Stomach (tissue), 9 donors: ENCODE data around the gene ORM1. TPM values are rescaled to one million over a fixed set of nuclear protein-coding genes. Genes with fewer than 3 reads are reported as not detected.
A peak's percentile ranks its signal among the peaks of the same experiment; 100 is the strongest.

Source experiments
- DNase-seq, 2 donors: peaks; one replicate each; pipeline versions ENCODE4 v3.0.0 to v3.0.0-alpha.2; 2013 to 2019
- H3K27ac ChIP-seq, 5 donors: fragments of 200-600 bp in 4 of 5; sonication (generic) in 4 of 5; one replicate each; pipeline ENCODE4 v1.5.1; 2013 to 2019; ENCODE audit warnings: mild to moderate bottlenecking in 1 of 5, moderate library complexity in 1 of 5
- H3K27me3 ChIP-seq, 3 donors: fragments of 200-600 bp; sonication (generic); one replicate each; pipeline ENCODE4 v1.5.1; 2017 to 2019; ENCODE audit warnings: mixed run types in 1 of 3
- H3K36me3 ChIP-seq, 4 donors: fragments of 200-600 bp; sonication (generic); 1 replicate in 3 of 4; 2 replicates in 1 of 4; pipeline ENCODE4 v1.5.1; 2016 to 2019
- H3K4me1 ChIP-seq, 4 donors: fragments of 200-600 bp; sonication (generic); one replicate each; pipeline ENCODE4 v1.5.1; 2016 to 2019
- H3K4me3 ChIP-seq, 4 donors: fragments of 200-600 bp; sonication (generic) in 3 of 4; one replicate each; pipeline ENCODE4 v1.5.1; 2016 to 2019; ENCODE audit warnings: mild to moderate bottlenecking in 1 of 4
- H3K9me3 ChIP-seq, 4 donors: fragments of 200-600 bp; sonication (generic); one replicate each; pipeline ENCODE4 v1.5.1; 2016 to 2019
- CTCF ChIP-seq, 7 experiments: fragments of 450-650 bp in 4 of 7; fragments of 200-600 bp in 3 of 7; sonication (generic) in 3 of 7; IDR thresholded peaks; one replicate each; pipeline ENCODE4 v1.5.1; 2016 to 2019; ENCODE audit warnings: antibody characterized with exemption in 7 of 7, control low read depth in 2 of 7, mild to moderate bottlenecking in 1 of 7
- EP300 ChIP-seq: sonication (generic); formaldehyde crosslinking; IDR thresholded peaks from one replicate; pipeline ENCODE4 v1.6.1; 2017; ENCODE audit warnings: antibody characterized with exemption
- POLR2A ChIP-seq, 4 donors: fragments of 450-650 bp; IDR thresholded peaks; one replicate each; pipeline ENCODE4 v1.6.1; 2016; ENCODE audit warnings: antibody characterized with exemption in 4 of 4, control low read depth in 2 of 4, mild to moderate bottlenecking in 1 of 4, moderate library complexity in 1 of 4
- POLR2AphosphoS5 ChIP-seq, 3 donors: sonication (generic); formaldehyde crosslinking; IDR thresholded peaks; one replicate each; pipeline ENCODE4 v1.6.1; 2016; ENCODE audit warnings: antibody characterized with exemption in 3 of 3
- WGBS, 5 donors: extraction: QIAGEN DNeasy Blood & Tissue Kit in 3 of 5; methylation state at CpG; one replicate each; pipeline versions ENCODE4 v1.1.5 to v1.1.7; 2013 to 2018; 5-methylcytosine and 5-hydroxymethylcytosine counted together
- intact Hi-C: fragments of 100-400 bp; cut with DNase I; formaldehyde crosslinking; loops from one replicate; pipeline ENCODE4 v1.15.1; 2023; ENCODE audit warnings: low total_unique reads
- polyA plus RNA-seq, 3 donors: library from polyadenylated mRNA; stranded (reverse); fragments of 200-250 nt; gene quantifications; one replicate each; pipeline ENCODE4 v1.2.3, GENCODE V29; 2013
- total RNA-seq, 5 donors: library from RNA; depleted of rRNA; stranded (reverse); fragments of >200 nt; gene quantifications; one replicate each; pipeline versions ENCODE4 v1.1.0 to v1.2.3, GENCODE V29; 2014 to 2016
- donor health status: healthy with polysubstance abuse.
- donor health status: Bipolar disorder and iron deficiency.
- donor health status: healthy.

ORM1 gene
- total and polyA plus RNA-seq, 8 donors = 1.6 to 14.8 (median 2.9) TPM; not detected in 3

GRCh38 chr9:114304416-114305188 is 18.3 kb upstream of the ORM1 start:
- peak; percentile 3 to 15 for DNase-seq
- 79 to 90% (median 86%) methylated on average over 10 of the region's 10 CpGs for WGBS, 5 donors
- TF ChIP-seq POLR2A (IDR thresholded peaks at IDR 0.05) = no peak
- Histone ChIP-seq H3K27me3 (no peaks in the 10 kb centered on the region), H3K9me3 (no peaks in the 10 kb centered on the region), H3K4me1 (peaks cover 0 to 8% (median 6%) of the 10 kb centered on the region in 4 donors), H3K27ac (no peak overlapping the region), H3K36me3 (peaks cover 0 to 31% (median 23%) of the 10 kb centered on the region in 4 donors), H3K4me3 (no peak overlapping the region)
- intact Hi-C loops = no loop called here

- Histone ChIP-seq H3K36me3 (peaks cover 0 to 20% (median 15%) of the 10 kb centered on the region in 4 donors), H3K4me1 (peaks cover 0 to 8% (median 6%) of the 10 kb centered on the region in 4 donors), H3K27ac (no peak overlapping the region), H3K4me3 (no peak overlapping the region), H3K27me3 (no peaks in the 10 kb centered on the region), H3K9me3 (no peaks in the 10 kb centered on the region)
- intact Hi-C loops = no loop called here
- WGBS, 5 donors = 83 to 95% (median 91%) methylated on average over 6 of the region's 6 CpGs
- DNase-seq = peak in 1 of 2 donors; percentile 16
- no peak for TF ChIP-seq POLR2A (IDR thresholded peaks at IDR 0.05)
- TF ChIP-seq CTCF (IDR thresholded peaks at IDR 0.05) = no peak
- no peak for TF ChIP-seq EP300
- TF ChIP-seq POLR2AphosphoS5 (IDR thresholded peaks at IDR 0.05) = no peak
Measured at GRCh38 chr9:114307899-114308267, 15.0 kb upstream of the ORM1 start.

GRCh38 chr9:114308361-114308950 is 14.4 kb upstream of the ORM1 start:
- intact Hi-C loops = no loop called here

GRCh38 chr9:114309096-114309495 is 13.8 kb upstream of the ORM1 start:
- Histone ChIP-seq H3K4me3 (no peak overlapping the region), H3K36me3 (peaks cover 0 to 20% (median 15%) of the 10 kb centered on the region in 4 donors), H3K27me3 (no peaks in the 10 kb centered on the region), H3K9me3 (no peaks in the 10 kb centered on the region), H3K4me1 (peaks cover 0 to 8% (median 6%) of the 10 kb centered on the region in 4 donors), H3K27ac (no peak overlapping the region)
- peak in 1 of 2 donors; percentile 7 for DNase-seq
- WGBS, 5 donors = 91 to 97% (median 92%) methylated on average over 8 to 13 of the region's 13 CpGs
- TF ChIP-seq POLR2AphosphoS5 (IDR thresholded peaks at IDR 0.05) = no peak
- TF ChIP-seq EP300 = no peak
- no peak for TF ChIP-seq CTCF (IDR thresholded peaks at IDR 0.05)
- no peak for TF ChIP-seq POLR2A (IDR thresholded peaks at IDR 0.05)
- intact Hi-C loops = no loop called here

More at GRCh38 chr9:114308361-114308950, 14.4 kb upstream of the ORM1 start:
- no peak overlapping the region for H3K27ac ChIP-seq
- H3K4me3 ChIP-seq = no peak overlapping the region
- 87 to 95% (median 95%) methylated on average over 10 to 13 of the region's 13 CpGs for WGBS, 5 donors
- peaks cover 0 to 8% (median 6%) of the 10 kb centered on the region in 4 donors for H3K4me1 ChIP-seq
- DNase-seq = peak; percentile 3 to 22
- H3K27me3 ChIP-seq = no peaks in the 10 kb centered on the region
- no peaks in the 10 kb centered on the region for H3K9me3 ChIP-seq
- TF ChIP-seq EP300 (no peak), CTCF (IDR thresholded peaks at IDR 0.05) (no peak), POLR2AphosphoS5 (IDR thresholded peaks at IDR 0.05) (no peak), POLR2A (IDR thresholded peaks at IDR 0.05) (no peak)
- peaks cover 0 to 20% (median 15%) of the 10 kb centered on the region in 4 donors for H3K36me3 ChIP-seq
